H1 (cell line): ENCODE results near the gene PHKA1. TPM values are rescaled to one million over a fixed set of nuclear protein-coding genes. Genes with fewer than 3 reads are reported as not detected.

Source experiments
- CTCF ChIA-PET: fragments of 300-600 bp; sonication (Branson Sonifier 250); formaldehyde crosslinking; loops from one replicate; lab custom pipeline; 2021; ENCODE audit not compliant: partially characterized antibody; lab: Charles Lee
- POLR2A ChIA-PET: fragments of 300-600 bp; sonication (Branson Sonifier 250); formaldehyde crosslinking; loops from one replicate; lab custom pipeline; 2021; ENCODE audit warnings: inconsistent platforms; ENCODE audit not compliant: partially characterized antibody; lab: Charles Lee
- DNase-seq, 2 experiments: peaks; one replicate each; pipeline versions ENCODE4 v3.0.0 to v3.0.0-alpha.2; 2010 to 2022; ENCODE audit warnings: low spot score in 2 of 2, low read depth in 1 of 2, mixed read lengths in 1 of 2
- FAIRE-seq: peaks from 2 replicates; lab custom pipeline; 2011; peaks lifted over from hg19 to GRCh38; lab: Jason Lieb, UNC
- H2AFZ ChIP-seq: 2 replicates; pipeline ENCODE4 v1.8.1; 2012; ENCODE audit warnings: low read length, inconsistent platforms
- H2AK5ac ChIP-seq: 2 replicates; pipeline ENCODE4 v1.6.1; 2013; ENCODE audit warnings: low read depth, low read length
- H2BK120ac ChIP-seq: replicated peaks from 2 replicates; pipeline ENCODE3; 2013; ENCODE audit warnings: low read depth, low read length, inconsistent platforms
- H2BK12ac ChIP-seq: 2 replicates; pipeline ENCODE4 v1.6.1; 2013; ENCODE audit warnings: low read depth, low read length
- H2BK15ac ChIP-seq: 2 replicates; pipeline ENCODE4 v1.6.1; 2013; ENCODE audit warnings: low read length
- H2BK20ac ChIP-seq: 2 replicates; pipeline ENCODE4 v1.6.1; 2013; ENCODE audit warnings: low read length
- H2BK5ac ChIP-seq: 2 replicates; pipeline ENCODE4 v1.6.1; 2013; ENCODE audit warnings: low read depth, low read length
- H3K14ac ChIP-seq: 2 replicates; pipeline ENCODE4 v1.6.1; 2013; ENCODE audit warnings: inconsistent platforms; ENCODE audit not compliant: insufficient read length
- H3K18ac ChIP-seq: 2 replicates; pipeline ENCODE4 v1.6.1; 2013; ENCODE audit warnings: low read length; ENCODE audit errors: extremely low read depth
- H3K23ac ChIP-seq: 2 replicates; pipeline ENCODE4 v1.6.1; 2013; ENCODE audit warnings: inconsistent platforms; ENCODE audit not compliant: insufficient read length
- H3K23me2 ChIP-seq: 2 replicates; pipeline ENCODE4 v1.6.1; 2013; ENCODE audit warnings: low read depth, low read length
- H3K27ac ChIP-seq: 2 replicates; pipeline ENCODE4 v1.6.1; 2011; ENCODE audit warnings: low read depth, low read length, inconsistent platforms
- H3K27me3 ChIP-seq, 4 experiments: replicated peaks in 1 of 4; 1 replicate in 1 of 4; 2 replicates in 3 of 4; pipeline versions ENCODE4 v1.6.1 to v1.8.1; 2011 to 2013; ENCODE audit warnings: low read length in 3 of 4, mild to moderate bottlenecking in 3 of 4, inconsistent platforms in 2 of 4, mixed read lengths in 2 of 4, moderate library complexity in 1 of 4; ENCODE audit not compliant: control insufficient read depth in 3 of 4, insufficient read depth in 3 of 4; ENCODE audit errors: extremely low read depth in 1 of 4
- H3K36me3 ChIP-seq, 4 experiments: 2 replicates each; pipeline versions ENCODE4 v1.6.1 to v1.8.1; 2011 to 2013; ENCODE audit warnings: mild to moderate bottlenecking in 4 of 4, low read length in 3 of 4, moderate library complexity in 2 of 4, control low read depth in 1 of 4, inconsistent platforms in 1 of 4; ENCODE audit not compliant: insufficient read depth in 4 of 4, control insufficient read depth in 2 of 4
- H3K4ac ChIP-seq: replicated peaks from 2 replicates; pipeline ENCODE3; 2013; ENCODE audit warnings: low read length, low read depth, mixed read lengths, inconsistent platforms; ENCODE audit not compliant: insufficient read length
- H3K4me1 ChIP-seq, 4 experiments: replicated peaks in 1 of 4; 1 replicate in 1 of 4; 2 replicates in 3 of 4; pipeline versions ENCODE4 v1.6.1 to v1.8.1; 2011 to 2013; ENCODE audit warnings: low read length in 3 of 4, inconsistent platforms in 2 of 4, mixed read lengths in 1 of 4; ENCODE audit not compliant: insufficient read depth in 4 of 4, control insufficient read depth in 3 of 4
- H3K4me2 ChIP-seq, 2 experiments: 2 replicates each; pipeline versions ENCODE4 v1.6.1 to v1.8.1; 2011 to 2013; ENCODE audit warnings: low read depth in 2 of 2, low read length in 2 of 2, control low read depth in 1 of 2, inconsistent platforms in 1 of 2, mild to moderate bottlenecking in 1 of 2; ENCODE audit not compliant: insufficient read depth in 1 of 2
- H3K4me3 ChIP-seq, 4 experiments: fragments of 200-600, 300-600 bp in 1 of 4; sonication (generic), shearing (Covaris generic), sonication (Bioruptor Twin) in 1 of 4; 2 replicates each; pipeline versions ENCODE4 v1.5.1 to v1.8.1; 2011 to 2016; ENCODE audit warnings: low read length in 4 of 4, low read depth in 3 of 4, control low read depth in 2 of 4, inconsistent platforms in 2 of 4, mild to moderate bottlenecking in 2 of 4, mixed read lengths in 1 of 4, moderate library complexity in 1 of 4; ENCODE audit not compliant: insufficient read depth in 2 of 4; ENCODE audit errors: extremely low read depth in 1 of 4
- H3K56ac ChIP-seq: replicated peaks from 2 replicates; pipeline ENCODE3; 2013; ENCODE audit warnings: low read depth, mild to moderate bottlenecking, mixed read lengths, low read length, inconsistent platforms; ENCODE audit not compliant: insufficient read length
- H3K79me1 ChIP-seq: 2 replicates; pipeline ENCODE4 v1.6.1; 2013; ENCODE audit warnings: low read depth, low read length, control low read depth
- H3K79me2 ChIP-seq, 2 experiments: 2 replicates each; pipeline versions ENCODE4 v1.6.1 to v1.8.1; 2012 to 2013; ENCODE audit warnings: low read length in 2 of 2, mild to moderate bottlenecking in 2 of 2, inconsistent platforms in 1 of 2; ENCODE audit not compliant: insufficient read depth in 2 of 2, control insufficient read depth in 1 of 2
- H3K9ac ChIP-seq, 4 experiments: replicated peaks in 1 of 4; 1 replicate in 1 of 4; 2 replicates in 3 of 4; pipeline versions ENCODE4 v1.6.1 to v1.8.1; 2011 to 2013; ENCODE audit warnings: low read depth in 3 of 4, low read length in 3 of 4, control low read depth in 2 of 4, mild to moderate bottlenecking in 2 of 4, moderate library complexity in 2 of 4, inconsistent platforms in 1 of 4; ENCODE audit errors: extremely low read depth in 1 of 4
- H3K9me3 ChIP-seq, 2 experiments: 2 replicates each; pipeline versions ENCODE4 v1.6.1 to v1.8.1; 2012 to 2013; ENCODE audit warnings: mild to moderate bottlenecking in 2 of 2, moderate library complexity in 2 of 2, control low read depth in 1 of 2, inconsistent platforms in 1 of 2, low read depth in 1 of 2, low read length in 1 of 2, mixed read lengths in 1 of 2; ENCODE audit not compliant: insufficient read depth in 2 of 2
- H4K20me1 ChIP-seq, 2 experiments: replicated peaks in 1 of 2; 2 replicates each; pipeline versions ENCODE3 to v1.8.1; 2011 to 2013; ENCODE audit warnings: inconsistent platforms in 2 of 2, low read length in 2 of 2, mild to moderate bottlenecking in 1 of 2; ENCODE audit not compliant: insufficient read depth in 2 of 2, control insufficient read depth in 1 of 2
- H4K5ac ChIP-seq: 2 replicates; pipeline ENCODE4 v1.6.1; 2013; ENCODE audit warnings: low read length, low read depth, mixed read lengths, inconsistent platforms; ENCODE audit not compliant: insufficient read length
- H4K8ac ChIP-seq: 2 replicates; pipeline ENCODE4 v1.8.0; 2013; ENCODE audit warnings: mild to moderate bottlenecking, moderate library complexity, low read length, inconsistent platforms; ENCODE audit not compliant: insufficient read depth; ENCODE audit errors: extremely low read depth
- H4K91ac ChIP-seq: replicated peaks from 2 replicates; pipeline ENCODE3; 2013; ENCODE audit warnings: low read length, mixed read lengths, inconsistent platforms; ENCODE audit not compliant: insufficient read length
- BACH1 ChIP-seq: IDR thresholded peaks from 2 replicates; pipeline ENCODE4 v1.6.1; 2012; ENCODE audit warnings: low read length, improper control_type of control experiment
- CHD1 ChIP-seq: IDR thresholded peaks from 2 replicates; pipeline ENCODE4 v1.6.1; 2012; ENCODE audit warnings: low read depth, low read length, improper control_type of control experiment
- HDAC6 ChIP-seq: IDR thresholded peaks from one replicate; pipeline ENCODE4 v1.7.1; 2012; ENCODE audit warnings: low read depth, mild to moderate bottlenecking, inconsistent platforms, low read length, moderate library complexity
- MAX ChIP-seq: IDR thresholded peaks from 2 replicates; pipeline ENCODE4 v1.6.1; 2012; ENCODE audit warnings: inconsistent platforms
- SP1 ChIP-seq: IDR thresholded peaks from 2 replicates; pipeline ENCODE4 v1.6.1; 2011; ENCODE audit warnings: low read depth, low read length
- SP4 ChIP-seq: IDR thresholded peaks from 2 replicates; pipeline ENCODE4 v1.6.1; 2012; ENCODE audit warnings: low read length, inconsistent platforms
- WGBS, 2 experiments: shearing (Covaris generic) in 1 of 2; methylation state at CpG; one replicate each; pipeline versions ENCODE4 v1.1.6 to v1.1.7; 2013 to 2015; ENCODE audit warnings: low lambda C conversion rate in 2 of 2, mixed read lengths in 2 of 2, inconsistent platforms in 1 of 2, low coverage in 1 of 2, missing lambda C conversion rate in 1 of 2; ENCODE audit not compliant: insufficient replicate concordance in 2 of 2, insufficient coverage in 1 of 2, insufficient read length in 1 of 2; ENCODE audit errors: extremely low coverage in 1 of 2, missing lambda C conversion rate in 1 of 2; 5-methylcytosine and 5-hydroxymethylcytosine counted together
- polyA plus RNA-seq, 7 experiments: library from polyadenylated mRNA; depleted of rRNA in 3 of 7; stranded (reverse) in 5 of 7; unstranded in 2 of 7; fragments of >200 nt in 5 of 7; fragments of 200-250 nt in 2 of 7; gene quantifications; 1 replicate in 5 of 7; 2 replicates in 1 of 7; 4 replicates in 1 of 7; pipeline versions ENCODE4 v1.2.1 to v1.2.3, GENCODE V29; 2011 to 2013; ENCODE audit warnings: missing spikeins in 2 of 7, mixed read lengths in 2 of 7
- total RNA-seq: library from RNA; stranded (reverse); fragmentation: NEBNext Ultra II Directional; extraction: Animal tissue kit (Norgen Biotek cat#: 25700); gene quantifications from 2 replicates; pipeline ENCODE4 v1.2.1, GENCODE V29; 2021

Gene PHKA1
- total and polyA plus RNA-seq, 2 of the 8 experiments (the other 6 are each of a cell fraction or from before 2014, with no cell fraction given): 4.2 to 7.2 TPM

DNA sequence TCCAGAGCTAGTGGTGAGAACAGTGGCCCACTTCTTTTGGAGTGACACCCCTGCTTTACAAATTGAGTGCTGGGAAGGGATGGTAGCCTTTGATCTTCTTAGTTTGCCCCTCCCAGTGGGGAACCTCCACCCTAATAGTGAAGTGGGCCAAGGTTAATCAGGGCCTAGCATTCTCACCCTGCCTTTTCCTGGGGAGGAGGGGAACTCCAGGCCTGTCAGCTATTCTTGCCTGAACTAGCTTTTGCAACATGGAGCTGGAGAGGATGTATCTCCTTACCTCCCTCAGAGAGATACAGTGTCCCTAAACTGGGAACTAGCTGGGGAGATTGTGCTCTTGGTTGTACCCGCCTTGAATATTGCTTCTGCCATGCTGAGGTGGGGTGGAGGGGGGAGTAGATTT is 20.6 kb downstream of the PHKA1 start:
- H3K23ac ChIP-seq: no peak overlapping the region
- H3K79me2 ChIP-seq: no peaks in the 10 kb centered on the region
- H2BK15ac ChIP-seq: no peak overlapping the region
- no peak overlapping the region for H3K18ac ChIP-seq
- no peak for FAIRE-seq
- H3K56ac ChIP-seq: no peak overlapping the region
- no peak overlapping the region for H2AFZ ChIP-seq
- H3K79me1 ChIP-seq: no peaks in the 10 kb centered on the region
- H4K8ac ChIP-seq: no peak overlapping the region
- no peak overlapping the region for H3K9ac ChIP-seq
- no peaks in the 10 kb centered on the region for H3K9me3 ChIP-seq
- TF ChIP-seq CHD1 (no peak), SP1 (no peak), MAX (no peak), BACH1 (no peak), HDAC6 (no peak), SP4 (no peak)
- TF ChIP-seq, all 59 proteins: peak for 0
- no peaks in the 10 kb centered on the region for H3K36me3 ChIP-seq
- no peak for DNase-seq
- H4K91ac ChIP-seq: no peak overlapping the region
- no peak overlapping the region for H3K14ac ChIP-seq
- H2BK20ac ChIP-seq: no peak overlapping the region
- no peaks in the 10 kb centered on the region for H3K23me2 ChIP-seq
- H3K4me1 ChIP-seq: no peaks in the 10 kb centered on the region
- H3K27me3 ChIP-seq: no peaks in the 10 kb centered on the region
- H2AK5ac ChIP-seq: no peak overlapping the region
- ChIA-PET CTCF (no interaction called here), POLR2A (no interaction called here)
- 71% methylated on average over 1 of the region's 1 CpG; no CpG with 5 or more reads in 1 of the 2 experiments for WGBS, 2 experiments
- no peak overlapping the region for H4K5ac ChIP-seq
- H4K20me1 ChIP-seq: no peaks in the 10 kb centered on the region
- no peak overlapping the region for H2BK12ac ChIP-seq
- no peak overlapping the region for H3K4ac ChIP-seq
- H2BK120ac ChIP-seq: no peak overlapping the region
- H3K27ac ChIP-seq: no peak overlapping the region
- H2BK5ac ChIP-seq: no peak overlapping the region
- no peak overlapping the region for H3K4me2 ChIP-seq
- no peak overlapping the region for H3K4me3 ChIP-seq
